ENCODE results near the gene GALNT4.

Gene GALNT4

GRCh38 chr12:89521364-89522223 lies 3.0 kb downstream of the GALNT4 start:
- no peak overlapping the region for H3K27ac ChIP-seq (ENCODE audit: low read length)
- H3K4me1 ChIP-seq (ENCODE audit: low read length): peaks cover 14% of the 10 kb centered on the region
- H4K20me1 ChIP-seq (ENCODE audit: insufficient read depth, low read length): no peaks in the 10 kb centered on the region
- H3K9me3 ChIP-seq (ENCODE audit: insufficient read depth, low read length): no peaks in the 10 kb centered on the region
- TF ChIP-seq, protein P1, sequence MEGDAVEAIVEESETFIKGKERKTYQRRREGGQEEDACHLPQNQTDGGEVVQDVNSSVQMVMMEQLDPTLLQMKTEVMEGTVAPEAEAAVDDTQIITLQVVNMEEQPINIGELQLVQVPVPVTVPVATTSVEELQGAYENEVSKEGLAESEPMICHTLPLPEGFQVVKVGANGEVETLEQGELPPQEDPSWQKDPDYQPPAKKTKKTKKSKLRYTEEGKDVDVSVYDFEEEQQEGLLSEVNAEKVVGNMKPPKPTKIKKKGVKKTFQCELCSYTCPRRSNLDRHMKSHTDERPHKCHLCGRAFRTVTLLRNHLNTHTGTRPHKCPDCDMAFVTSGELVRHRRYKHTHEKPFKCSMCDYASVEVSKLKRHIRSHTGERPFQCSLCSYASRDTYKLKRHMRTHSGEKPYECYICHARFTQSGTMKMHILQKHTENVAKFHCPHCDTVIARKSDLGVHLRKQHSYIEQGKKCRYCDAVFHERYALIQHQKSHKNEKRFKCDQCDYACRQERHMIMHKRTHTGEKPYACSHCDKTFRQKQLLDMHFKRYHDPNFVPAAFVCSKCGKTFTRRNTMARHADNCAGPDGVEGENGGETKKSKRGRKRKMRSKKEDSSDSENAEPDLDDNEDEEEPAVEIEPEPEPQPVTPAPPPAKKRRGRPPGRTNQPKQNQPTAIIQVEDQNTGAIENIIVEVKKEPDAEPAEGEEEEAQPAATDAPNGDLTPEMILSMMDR (IDR thresholded peaks at IDR 0.05; ENCODE audit: low read depth, low read length): no peak
- no peak for TF ChIP-seq EZH2phosphoT487 (IDR thresholded peaks at IDR 0.05; ENCODE audit: low read depth)
- no peak overlapping the region for H2AFZ ChIP-seq (ENCODE audit: low read depth, low read length)
- H3K4me2 ChIP-seq (ENCODE audit: low read length): peak overlapping the region; percentile 28; the same call in 1 of the 2 replicates
- H3K79me2 ChIP-seq (ENCODE audit: low read length): peaks cover 35% of the 10 kb centered on the region
- H3K27me3 ChIP-seq (ENCODE audit: low read depth, low read length): no peaks in the 10 kb centered on the region
- H3K9ac ChIP-seq (ENCODE audit: low read length): no peak overlapping the region
- H3K4me3 ChIP-seq (ENCODE audit: low read length): no peak overlapping the region
- peaks cover 9% of the 10 kb centered on the region for H3K36me3 ChIP-seq (replicated peaks; ENCODE audit: low read depth, low read length)

GRCh38 chr12:89517720-89518119 lies 6.9 kb downstream of the GALNT4 start:
- no peak overlapping the region for H3K27ac ChIP-seq (ENCODE audit: low read length)
- H3K9ac ChIP-seq (ENCODE audit: low read length): no peak overlapping the region
- H3K4me2 ChIP-seq (ENCODE audit: low read length): no peak overlapping the region
- H3K9me3 ChIP-seq (ENCODE audit: insufficient read depth, low read length): no peaks in the 10 kb centered on the region
- H3K4me1 ChIP-seq (ENCODE audit: low read length): peaks cover 5% of the 10 kb centered on the region; the same call in 1 of the 2 replicates
- peaks cover 12% of the 10 kb centered on the region for H3K79me2 ChIP-seq (ENCODE audit: low read length)
- TF ChIP-seq, protein P1 (IDR thresholded peaks at IDR 0.05; ENCODE audit: low read depth, low read length): no peak
- TF ChIP-seq EZH2phosphoT487 (IDR thresholded peaks at IDR 0.05; ENCODE audit: low read depth): no peak
- H3K4me3 ChIP-seq (ENCODE audit: low read length): no peak overlapping the region
- H2AFZ ChIP-seq (ENCODE audit: low read depth, low read length): no peak overlapping the region
- no peaks in the 10 kb centered on the region for H3K27me3 ChIP-seq (ENCODE audit: low read depth, low read length)
- H3K36me3 ChIP-seq (replicated peaks; ENCODE audit: low read depth, low read length): peaks cover 4% of the 10 kb centered on the region
- no peaks in the 10 kb centered on the region for H4K20me1 ChIP-seq (ENCODE audit: insufficient read depth, low read length)

DNA sequence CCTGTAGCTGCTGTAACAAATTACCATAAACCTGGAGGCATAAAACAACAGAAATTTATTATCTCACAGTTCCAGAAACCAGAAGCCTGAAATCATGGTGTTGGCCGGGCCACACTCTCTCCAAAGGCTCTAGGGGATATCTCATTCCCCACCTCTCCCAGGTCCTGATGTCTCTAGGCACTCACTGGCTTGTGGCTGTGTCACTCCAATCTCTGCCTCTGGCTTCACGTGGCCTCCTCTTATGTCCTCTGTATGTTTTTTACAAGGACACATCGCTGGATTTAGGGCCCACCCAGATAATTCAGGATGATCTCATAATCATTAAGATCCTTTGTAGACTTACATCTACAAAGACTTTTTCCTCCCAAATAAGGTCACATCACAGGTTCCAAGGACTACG lies 8.0 kb downstream of the GALNT4 start:
- no peak overlapping the region for H3K4me3 ChIP-seq (ENCODE audit: low read length)
- H3K9ac ChIP-seq (ENCODE audit: low read length): no peak overlapping the region
- peaks cover 8% of the 10 kb centered on the region for H3K79me2 ChIP-seq (ENCODE audit: low read length)
- peaks cover under 1% of the 10 kb centered on the region; the same call in 1 of the 2 replicates for H3K4me1 ChIP-seq (ENCODE audit: low read length)
- TF ChIP-seq, protein P1 (IDR thresholded peaks at IDR 0.05; ENCODE audit: low read depth, low read length): no peak
- TF ChIP-seq EZH2phosphoT487 (IDR thresholded peaks at IDR 0.05; ENCODE audit: low read depth): no peak
- no peak overlapping the region for H3K27ac ChIP-seq (ENCODE audit: low read length)
- no peaks in the 10 kb centered on the region for H3K9me3 ChIP-seq (ENCODE audit: insufficient read depth, low read length)
- no peak overlapping the region for H3K4me2 ChIP-seq (ENCODE audit: low read length)
- no peaks in the 10 kb centered on the region for H3K27me3 ChIP-seq (ENCODE audit: low read depth, low read length)
- no peak overlapping the region for H2AFZ ChIP-seq (ENCODE audit: low read depth, low read length)
- H3K36me3 ChIP-seq (replicated peaks; ENCODE audit: low read depth, low read length): peaks cover under 1% of the 10 kb centered on the region
- no peaks in the 10 kb centered on the region for H4K20me1 ChIP-seq (ENCODE audit: insufficient read depth, low read length)

DNA sequence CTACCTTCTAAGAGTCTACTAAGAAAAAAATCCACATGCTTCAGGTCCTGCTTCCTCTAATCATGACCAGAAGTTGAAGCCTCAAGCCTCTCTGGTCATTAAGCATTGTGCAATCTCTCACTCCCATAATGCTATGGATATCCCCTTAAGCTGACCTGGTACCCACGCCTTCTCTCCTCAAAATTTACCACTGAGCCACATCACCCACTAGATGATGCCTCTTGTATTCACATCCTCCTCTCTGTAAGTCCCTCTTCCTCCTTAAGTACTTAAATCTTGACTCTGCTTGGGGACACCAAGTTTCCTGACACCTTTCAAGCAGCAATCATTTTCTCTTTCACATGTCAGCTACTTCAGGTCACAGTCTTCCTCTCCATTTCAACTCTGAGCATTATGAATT lies 9.8 kb downstream of the GALNT4 start:
- TF ChIP-seq, protein P1 (IDR thresholded peaks at IDR 0.05; ENCODE audit: low read depth, low read length): no peak
- TF ChIP-seq EZH2phosphoT487 (IDR thresholded peaks at IDR 0.05; ENCODE audit: low read depth): no peak
- no peaks in the 10 kb centered on the region for H4K20me1 ChIP-seq (ENCODE audit: insufficient read depth, low read length)
- H3K36me3 ChIP-seq (replicated peaks; ENCODE audit: low read depth, low read length): no peaks in the 10 kb centered on the region
- no peaks in the 10 kb centered on the region for H3K9me3 ChIP-seq (ENCODE audit: insufficient read depth, low read length)
- H2AFZ ChIP-seq (ENCODE audit: low read depth, low read length): no peak overlapping the region
- no peak overlapping the region for H3K27ac ChIP-seq (ENCODE audit: low read length)
- H3K4me1 ChIP-seq (ENCODE audit: low read length): no peaks in the 10 kb centered on the region
- no peak overlapping the region for H3K4me3 ChIP-seq (ENCODE audit: low read length)
- no peaks in the 10 kb centered on the region for H3K27me3 ChIP-seq (ENCODE audit: low read depth, low read length)
- no peaks in the 10 kb centered on the region; the same call in 1 of the 2 replicates for H3K79me2 ChIP-seq (ENCODE audit: low read length)
- H3K9ac ChIP-seq (ENCODE audit: low read length): no peak overlapping the region
- H3K4me2 ChIP-seq (ENCODE audit: low read length): no peak overlapping the region

Data from OCI-LY3 (cell line).